ENCODE results near the gene LGALS1. TPM values are rescaled to one million over a fixed set of nuclear protein-coding genes. Genes with fewer than 3 reads are reported as not detected.
A peak's percentile ranks its signal among the peaks of the same experiment; 100 is the strongest.

LGALS1 gene
- total RNA-seq, 1 experiment from 2014 or later, result 1,080 TPM

- no peak overlapping the region for H2AFZ ChIP-seq (ENCODE audit: low read depth, low read length, poor library complexity, severe bottlenecking)
- ChIA-PET CTCF (no interaction called here), RAD21 (ENCODE audit: low non-redundant PET in 1 of 2, low total read pairs in 2 of 2, uncharacterized antibody in 2 of 2, unreplicated experiment in 2 of 2) (interaction anchor here in 1 of 2 experiments (0.7 kb wide), 1 partner anchor 11 kb away, joined by 3 read pairs; the partner anchor contains the start of gene PDXP), POLR2A (interaction anchor here (0.7 to 2.3 kb wide), 3 partner anchors 10 to 100 kb away, joined by 3 to 11 read pairs (median 4); partner anchors contain the start of gene PDXP)
- peak overlapping the region; percentile 49 for H3K4me2 ChIP-seq (ENCODE audit: low read length)
- H3K36me3 ChIP-seq (ENCODE audit: control insufficient read depth in 1 of 2, insufficient read depth in 2 of 2, low read length in 2 of 2), result peaks cover 17 to 37% of the 10 kb centered on the region in 2 experiments; a peak in 3 of 4 replicates
- peak overlapping the region; percentile 47 for H3K9ac ChIP-seq (ENCODE audit: low read length)
- no TSS peak for BruUV-seq (replicated peaks)
- no peaks in the 10 kb centered on the region for H3K79me2 ChIP-seq (ENCODE audit: insufficient read depth, low read length)
- ATAC-seq, result peak; percentile 84
- intact Hi-C loops (cut with micrococcal nuclease), result no loop called here
- DNase-seq (ENCODE audit: low read depth, low spot score), result peak; percentile 81
- H3K9me2 ChIP-seq (ENCODE audit: insufficient read depth), result no peaks in the 10 kb centered on the region
- peak; percentile 83 for TF ChIP-seq TCF7L2 (IDR thresholded peaks at IDR 0.05; ENCODE audit: borderline replicate concordance, extremely low read depth, insufficient read depth, insufficient read length)
- no peak; the same call in 1 of the 2 replicates for TF ChIP-seq POLR2AphosphoS5 (IDR thresholded peaks at IDR 0.05; ENCODE audit: low read depth, low read length)
- peak overlapping the region; percentile 66 for H3K27ac ChIP-seq (ENCODE audit: low read depth, low read length)
- H3K9me3 ChIP-seq (ENCODE audit: control insufficient read depth in 1 of 2, insufficient read depth in 1 of 2, low read depth in 1 of 2, low read length in 2 of 2), result no peaks in the 10 kb centered on the region
- no peak overlapping the region for H3K4me3 ChIP-seq (replicated peaks in 1 of 2; ENCODE audit: low read depth in 1 of 2, low read length in 2 of 2)
- H4K20me1 ChIP-seq (ENCODE audit: insufficient read depth), result no peaks in the 10 kb centered on the region
- no peaks in the 10 kb centered on the region for H3K27me3 ChIP-seq (ENCODE audit: insufficient read depth, low read length)
- H3K4me1 ChIP-seq (ENCODE audit: control insufficient read depth in 1 of 2, insufficient read depth in 2 of 2, low read length in 2 of 2), result peaks cover 21 to 32% of the 10 kb centered on the region in 2 experiments
Observed at GRCh38 chr22:37647928-37648327, 27.5 kb upstream of the LGALS1 start.

GRCh38 chr22:37650463-37651136 lies 24.8 kb upstream of the LGALS1 start:
- CTCF ChIA-PET, result no interaction called here
- DNase-seq (ENCODE audit: low read depth, low spot score), result no peak
- no peaks in the 10 kb centered on the region for H3K9me3 ChIP-seq (ENCODE audit: control insufficient read depth in 1 of 2, insufficient read depth in 1 of 2, low read depth in 1 of 2, low read length in 2 of 2)
- H3K9me2 ChIP-seq (ENCODE audit: insufficient read depth), result no peaks in the 10 kb centered on the region
- TF ChIP-seq SRF (IDR thresholded peaks at IDR 0.05; ENCODE audit: low read depth) (no peak), ATF3 (IDR thresholded peaks at IDR 0.05) (no peak), ZFX (IDR thresholded peaks at IDR 0.05) (no peak), POLR2AphosphoS5 (IDR thresholded peaks at IDR 0.05; ENCODE audit: low read depth, low read length) (no peak)
- no peak overlapping the region for H3K4me2 ChIP-seq (ENCODE audit: low read length)
- H3K36me3 ChIP-seq (ENCODE audit: control insufficient read depth in 1 of 2, insufficient read depth in 2 of 2, low read length in 2 of 2), result peaks cover 23 to 24% of the 10 kb centered on the region in 2 experiments; a peak in 3 of 4 replicates
- POLR2A ChIA-PET, result no interaction called here
- no peaks in the 10 kb centered on the region for H3K79me2 ChIP-seq (ENCODE audit: insufficient read depth, low read length)
- no peak overlapping the region for H3K9ac ChIP-seq (ENCODE audit: low read length)
- peaks cover 21 to 23% of the 10 kb centered on the region in 2 experiments for H3K4me1 ChIP-seq (ENCODE audit: control insufficient read depth in 1 of 2, insufficient read depth in 2 of 2, low read length in 2 of 2)
- H4K20me1 ChIP-seq (ENCODE audit: insufficient read depth), result no peaks in the 10 kb centered on the region
- ATAC-seq, result no peak
- no TSS peak for BruUV-seq (replicated peaks)
- H3K27me3 ChIP-seq (ENCODE audit: insufficient read depth, low read length), result no peaks in the 10 kb centered on the region
- intact Hi-C loops (cut with micrococcal nuclease), result no loop called here
- H3K27ac ChIP-seq (ENCODE audit: low read depth, low read length), result no peak overlapping the region
- H3K4me3 ChIP-seq (replicated peaks in 1 of 2; ENCODE audit: low read depth in 1 of 2, low read length in 2 of 2), result no peak overlapping the region
- RAD21 ChIA-PET (ENCODE audit: low non-redundant PET in 1 of 2, low total read pairs in 2 of 2, uncharacterized antibody in 2 of 2, unreplicated experiment in 2 of 2), result interaction anchor here in 1 of 2 experiments (0.8 kb wide), 1 partner anchor 31 kb away, joined by 3 read pairs; no protein-coding TSS in a partner anchor
- H2AFZ ChIP-seq (ENCODE audit: low read depth, low read length, poor library complexity, severe bottlenecking), result no peak overlapping the region

Data from HCT116 (cell line).